Esophagus muscularis mucosa (tissue), 4 donors: ENCODE measurements around the gene TENT5C. TPM values are rescaled to one million over a fixed set of nuclear protein-coding genes. Genes with fewer than 3 reads are reported as not detected.

Experiments used
- DNase-seq: peaks from one replicate; pipeline ENCODE4 v3.0.0-alpha.2; 2017; ENCODE audit errors: extremely low spot score
- H3K27ac ChIP-seq, 4 donors: fragments of 200-600 bp; sonication (generic); replicated peaks in 1 of 4; 1 replicate in 3 of 4; 2 replicates in 1 of 4; pipeline ENCODE4 v1.5.1; 2016 to 2019; ENCODE audit warnings: mild to moderate bottlenecking in 1 of 4
- H3K27me3 ChIP-seq, 4 donors: fragments of 200-600 bp; sonication (generic); one replicate each; pipeline versions ENCODE4 v1.5.1 to v1.6.0; 2016 to 2019
- H3K36me3 ChIP-seq, 4 donors: fragments of 200-600 bp; sonication (generic); one replicate each; pipeline ENCODE4 v1.5.1; 2016 to 2019
- H3K4me1 ChIP-seq, 4 donors: fragments of 200-600 bp; sonication (generic); one replicate each; pipeline ENCODE4 v1.5.1; 2016 to 2019
- H3K4me3 ChIP-seq, 4 donors: fragments of 200-600 bp; sonication (generic); 1 replicate in 2 of 4; 2 replicates in 2 of 4; pipeline ENCODE4 v1.5.1; 2016 to 2019; ENCODE audit warnings: mild to moderate bottlenecking in 4 of 4, moderate library complexity in 1 of 4
- H3K9me3 ChIP-seq, 4 donors: fragments of 200-600 bp; sonication (generic); 1 replicate in 3 of 4; 2 replicates in 1 of 4; pipeline ENCODE4 v1.5.1; 2016 to 2019
- CTCF ChIP-seq, 3 experiments: fragments of 200-600 bp in 2 of 3; fragments of 450-650 bp in 1 of 3; sonication (generic) in 2 of 3; IDR thresholded peaks; one replicate each; pipeline ENCODE4 v1.5.1; 2017 to 2019; ENCODE audit warnings: antibody characterized with exemption in 3 of 3, mild to moderate bottlenecking in 2 of 3, moderate library complexity in 1 of 3
- EP300 ChIP-seq: sonication (generic); formaldehyde crosslinking; IDR thresholded peaks from one replicate; pipeline ENCODE4 v1.6.1; 2017; ENCODE audit warnings: antibody characterized with exemption
- POLR2A ChIP-seq: fragments of 450-650 bp; IDR thresholded peaks from one replicate; pipeline ENCODE4 v1.6.1; 2017; ENCODE audit warnings: antibody characterized with exemption, moderate library complexity, mild to moderate bottlenecking, low read depth
- POLR2AphosphoS5 ChIP-seq, 2 donors: sonication (generic); formaldehyde crosslinking; IDR thresholded peaks; one replicate each; pipeline ENCODE4 v1.6.1; 2017; ENCODE audit warnings: antibody characterized with exemption in 2 of 2
- WGBS: methylation state at CpG from one replicate; pipeline ENCODE4 v1.1.5; 2018; 5-methylcytosine and 5-hydroxymethylcytosine counted together
- intact Hi-C: fragments of 100-400 bp; cut with DNase I; formaldehyde crosslinking; loops from one replicate; pipeline ENCODE4 v1.15.1; 2023
- total RNA-seq, 4 donors: library from RNA; depleted of rRNA; stranded (reverse); fragments of >200 nt; gene quantifications; one replicate each; pipeline versions ENCODE4 v1.1.0 to v1.2.1, GENCODE V29; 2016

The TENT5C gene
- total RNA-seq, 4 donors from 2014 or later: 0.92 to 6.8 (median 2.5) TPM

- DNase-seq: no peak
- Histone ChIP-seq H3K36me3 (no peaks in the 10 kb centered on the region), H3K4me3 (no peak overlapping the region), H3K4me1 (peaks cover 0 to 6% (median 0%) of the 10 kb centered on the region in 4 donors), H3K27ac (no peak overlapping the region), H3K9me3 (no peaks in the 10 kb centered on the region), H3K27me3 (no peaks in the 10 kb centered on the region)
- TF ChIP-seq POLR2AphosphoS5 (IDR thresholded peaks at IDR 0.05) (no peak), POLR2A (no peak), EP300 (no peak), CTCF (IDR thresholded peaks at IDR 0.05) (no peak)
- 75% methylated on average over 2 of the region's 2 CpGs for WGBS
- intact Hi-C loops: no loop called here
Observed at GRCh38 chr1:117580882-117581281, 25.0 kb upstream of the TENT5C start.

DNA sequence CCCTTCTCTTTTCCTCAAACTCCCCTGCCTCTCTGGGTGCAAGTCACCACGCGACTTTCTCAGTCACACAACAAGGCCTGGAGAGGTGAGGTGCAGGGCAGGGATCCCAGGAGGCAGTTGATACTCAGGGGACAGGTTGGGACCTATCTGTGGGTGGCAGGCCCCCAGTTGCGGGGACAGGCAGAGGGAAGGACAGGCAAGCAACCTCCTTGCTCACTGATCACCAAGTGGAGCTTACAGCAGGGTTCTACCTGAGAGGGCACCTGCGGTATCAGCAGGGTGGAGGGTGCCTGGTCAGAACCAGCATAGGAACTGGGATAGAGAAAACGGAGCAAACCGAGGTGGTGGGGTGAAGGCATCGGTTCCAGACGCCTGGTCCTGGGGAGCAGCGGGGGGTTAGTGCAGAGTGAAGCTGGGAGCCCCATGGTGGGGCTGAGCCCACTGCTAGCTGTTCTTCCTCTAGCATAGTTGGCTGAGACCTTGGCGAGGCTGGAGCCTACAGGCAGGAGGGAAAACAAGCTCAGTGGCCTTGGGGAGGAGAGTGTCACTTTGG lies 24.4 kb upstream of the TENT5C start:
- WGBS: 74% methylated on average over 10 of the region's 10 CpGs
- Histone ChIP-seq H3K27ac (no peak overlapping the region), H3K36me3 (no peaks in the 10 kb centered on the region), H3K27me3 (no peaks in the 10 kb centered on the region), H3K4me3 (no peak overlapping the region), H3K4me1 (peaks cover 0 to 6% (median 0%) of the 10 kb centered on the region in 4 donors), H3K9me3 (no peaks in the 10 kb centered on the region)
- DNase-seq: no peak
- intact Hi-C loops: no loop called here
- TF ChIP-seq CTCF (IDR thresholded peaks at IDR 0.05) (no peak), POLR2AphosphoS5 (IDR thresholded peaks at IDR 0.05) (no peak), EP300 (no peak), POLR2A (no peak)

- peaks cover 0 to 6% (median 0%) of the 10 kb centered on the region in 4 donors for H3K4me1 ChIP-seq
- intact Hi-C loops: no loop called here
- H3K36me3 ChIP-seq: no peaks in the 10 kb centered on the region
- no peaks in the 10 kb centered on the region for H3K27me3 ChIP-seq
- no peak for TF ChIP-seq EP300
- no peak for TF ChIP-seq POLR2A
- no peak for TF ChIP-seq CTCF (IDR thresholded peaks at IDR 0.05)
- no peak for TF ChIP-seq POLR2AphosphoS5 (IDR thresholded peaks at IDR 0.05)
- H3K4me3 ChIP-seq: no peak overlapping the region
- H3K9me3 ChIP-seq: no peaks in the 10 kb centered on the region
- WGBS: 46% methylated on average over 3 of the region's 3 CpGs
- H3K27ac ChIP-seq: no peak overlapping the region
- no peak for DNase-seq
Observed at GRCh38 chr1:117582451-117582850, 23.4 kb upstream of the TENT5C start.

- H3K36me3 ChIP-seq: no peaks in the 10 kb centered on the region
- no peak overlapping the region for H3K4me3 ChIP-seq
- 95% methylated on average over 6 of the region's 6 CpGs for WGBS
- H3K27ac ChIP-seq: no peak overlapping the region
- TF ChIP-seq CTCF (IDR thresholded peaks at IDR 0.05) (no peak), POLR2AphosphoS5 (IDR thresholded peaks at IDR 0.05) (no peak), POLR2A (no peak)
- intact Hi-C loops: no loop called here
- H3K4me1 ChIP-seq: peaks cover 0 to 6% (median 0%) of the 10 kb centered on the region in 4 donors
- no peaks in the 10 kb centered on the region for H3K9me3 ChIP-seq
- no peaks in the 10 kb centered on the region for H3K27me3 ChIP-seq
- no peak for DNase-seq
Observed at GRCh38 chr1:117583247-117583646, 22.6 kb upstream of the TENT5C start.

- Histone ChIP-seq H3K4me1 (peaks cover 0 to 6% (median 0%) of the 10 kb centered on the region in 4 donors), H3K27ac (no peak overlapping the region), H3K4me3 (no peak overlapping the region), H3K36me3 (no peaks in the 10 kb centered on the region), H3K9me3 (no peaks in the 10 kb centered on the region), H3K27me3 (no peaks in the 10 kb centered on the region)
- WGBS: 86% methylated on average over 6 of the region's 6 CpGs
- TF ChIP-seq CTCF (IDR thresholded peaks at IDR 0.05): no peak
- no peak for TF ChIP-seq POLR2A
- no peak for TF ChIP-seq EP300
- TF ChIP-seq POLR2AphosphoS5 (IDR thresholded peaks at IDR 0.05): no peak
- intact Hi-C loops: no loop called here
- DNase-seq: no peak
Observed at GRCh38 chr1:117584181-117584580, 21.7 kb upstream of the TENT5C start.
